Measurements from ENCODE around the gene RFT1.

Gene RFT1, protein sequence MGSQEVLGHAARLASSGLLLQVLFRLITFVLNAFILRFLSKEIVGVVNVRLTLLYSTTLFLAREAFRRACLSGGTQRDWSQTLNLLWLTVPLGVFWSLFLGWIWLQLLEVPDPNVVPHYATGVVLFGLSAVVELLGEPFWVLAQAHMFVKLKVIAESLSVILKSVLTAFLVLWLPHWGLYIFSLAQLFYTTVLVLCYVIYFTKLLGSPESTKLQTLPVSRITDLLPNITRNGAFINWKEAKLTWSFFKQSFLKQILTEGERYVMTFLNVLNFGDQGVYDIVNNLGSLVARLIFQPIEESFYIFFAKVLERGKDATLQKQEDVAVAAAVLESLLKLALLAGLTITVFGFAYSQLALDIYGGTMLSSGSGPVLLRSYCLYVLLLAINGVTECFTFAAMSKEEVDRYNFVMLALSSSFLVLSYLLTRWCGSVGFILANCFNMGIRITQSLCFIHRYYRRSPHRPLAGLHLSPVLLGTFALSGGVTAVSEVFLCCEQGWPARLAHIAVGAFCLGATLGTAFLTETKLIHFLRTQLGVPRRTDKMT

DNA sequence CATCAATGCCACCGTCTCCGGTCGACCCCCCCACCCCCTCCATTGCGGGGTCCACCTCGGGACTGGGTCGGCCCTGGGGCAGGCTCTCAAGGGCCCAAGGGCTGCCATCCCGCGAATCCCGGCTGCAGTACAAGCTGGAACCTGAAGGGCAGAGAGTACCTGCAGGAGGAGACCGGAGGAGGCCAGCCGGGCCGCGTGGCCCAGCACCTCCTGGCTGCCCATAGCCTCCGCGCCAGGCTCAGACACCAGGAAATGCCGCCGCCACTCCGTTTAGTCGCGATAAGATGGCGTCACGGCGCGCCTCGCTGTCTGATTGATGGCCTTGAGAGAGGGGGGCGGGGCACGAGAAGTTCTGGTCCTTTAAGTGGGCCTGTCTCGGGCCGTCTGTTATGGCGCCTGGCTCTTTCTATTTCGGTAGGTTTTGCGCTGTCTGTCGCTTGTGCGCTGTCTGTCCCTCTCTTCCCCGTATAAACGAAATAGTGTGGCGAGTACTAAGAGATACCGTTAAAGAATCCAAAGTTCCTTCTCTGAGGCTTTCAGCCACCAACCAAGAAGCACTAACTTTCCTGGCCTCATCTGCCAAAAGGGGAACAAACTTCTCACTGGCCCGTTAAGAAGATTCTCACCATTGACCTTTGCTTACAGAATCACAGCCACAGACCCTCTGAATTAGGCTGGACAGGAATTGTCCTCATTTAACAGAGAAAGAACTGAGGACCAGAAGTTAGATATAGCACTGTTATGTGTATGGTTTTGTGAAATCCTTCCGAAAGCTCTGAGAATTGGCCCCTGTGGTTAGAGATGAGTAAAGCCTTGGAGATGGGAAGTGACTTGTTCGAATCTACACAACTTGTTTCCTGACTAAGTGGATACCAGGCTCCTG, at the start of gene RFT1:
TSS of gene RFT1 (minus strand) at position 257 of the 883 bp plus-strand sequence. CDS start at position 222, 35 bp downstream.
- peak; percentile 54 for DNase-seq

GRCh38 chr3:53179580-53179979, 49.3 kb upstream of the RFT1 start:
- no peak for DNase-seq

DNA sequence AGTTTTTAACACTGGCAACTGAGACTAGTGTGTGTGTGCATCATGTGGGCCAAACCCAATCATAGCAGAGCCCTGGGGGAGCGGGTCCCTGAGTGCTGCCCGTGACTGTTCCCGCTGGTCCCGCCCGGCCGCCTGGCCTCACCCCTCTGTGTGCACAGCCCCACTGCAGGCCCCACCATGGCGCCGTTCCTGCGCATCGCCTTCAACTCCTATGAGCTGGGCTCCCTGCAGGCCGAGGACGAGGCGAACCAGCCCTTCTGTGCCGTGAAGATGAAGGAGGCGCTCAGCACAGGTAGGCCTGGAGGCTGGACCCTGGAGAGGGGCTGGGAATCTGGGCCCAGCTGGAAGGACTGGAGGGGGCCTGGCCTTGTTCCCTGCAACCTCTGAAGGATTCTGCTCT, 48.0 kb upstream of the RFT1 start:
- DNase-seq: no peak

DNA sequence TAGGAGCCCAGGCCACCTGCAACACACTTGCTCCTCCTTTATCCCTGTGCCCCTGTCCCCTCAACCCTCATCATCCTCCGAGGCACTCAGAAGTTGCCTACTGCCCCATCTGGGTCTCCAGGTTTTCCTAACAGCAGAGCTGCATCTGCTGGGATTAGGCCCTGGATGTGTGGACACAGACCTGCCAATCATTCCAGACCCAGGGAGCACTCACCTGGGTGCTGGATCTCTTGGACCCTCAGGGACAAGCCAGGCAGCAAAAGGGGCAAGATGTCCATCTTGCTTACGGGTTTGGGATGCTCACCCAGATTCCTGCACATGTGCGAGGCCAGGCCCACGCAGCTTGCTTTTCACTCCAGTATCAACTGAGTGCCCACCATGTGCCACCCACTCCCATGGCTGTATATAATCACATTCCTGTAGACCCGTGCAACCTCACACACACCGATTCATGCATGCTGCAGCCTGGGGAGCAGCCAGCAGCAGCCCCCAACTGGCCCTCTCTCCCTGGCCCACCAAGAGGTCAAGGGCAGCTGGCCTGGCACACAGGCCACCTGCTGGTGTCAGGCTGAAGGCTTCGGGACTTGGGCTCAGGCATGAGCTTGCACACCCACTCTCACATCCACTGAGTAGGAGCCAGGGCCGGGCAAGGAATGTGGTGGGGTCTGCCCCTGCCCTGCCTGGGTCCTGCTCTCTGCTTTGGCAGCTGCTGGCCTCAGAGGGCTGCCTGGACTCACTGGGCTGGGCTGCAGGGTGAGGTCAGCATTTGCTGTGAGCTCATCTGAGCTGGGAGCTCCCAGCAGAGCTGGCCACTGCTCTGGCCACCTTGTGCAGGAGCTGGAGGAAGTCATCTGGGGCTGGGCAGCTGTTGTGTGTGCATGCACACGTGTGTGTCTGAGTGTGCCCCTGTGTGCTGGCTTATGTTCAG, 45.6 kb upstream of the RFT1 start:
- no peak for DNase-seq

GRCh38 chr3:53174346-53175250, 44.4 kb upstream of the RFT1 start:
- no peak for DNase-seq

GRCh38 chr3:53173107-53173506, 42.9 kb upstream of the RFT1 start:
- DNase-seq: no peak

DNA sequence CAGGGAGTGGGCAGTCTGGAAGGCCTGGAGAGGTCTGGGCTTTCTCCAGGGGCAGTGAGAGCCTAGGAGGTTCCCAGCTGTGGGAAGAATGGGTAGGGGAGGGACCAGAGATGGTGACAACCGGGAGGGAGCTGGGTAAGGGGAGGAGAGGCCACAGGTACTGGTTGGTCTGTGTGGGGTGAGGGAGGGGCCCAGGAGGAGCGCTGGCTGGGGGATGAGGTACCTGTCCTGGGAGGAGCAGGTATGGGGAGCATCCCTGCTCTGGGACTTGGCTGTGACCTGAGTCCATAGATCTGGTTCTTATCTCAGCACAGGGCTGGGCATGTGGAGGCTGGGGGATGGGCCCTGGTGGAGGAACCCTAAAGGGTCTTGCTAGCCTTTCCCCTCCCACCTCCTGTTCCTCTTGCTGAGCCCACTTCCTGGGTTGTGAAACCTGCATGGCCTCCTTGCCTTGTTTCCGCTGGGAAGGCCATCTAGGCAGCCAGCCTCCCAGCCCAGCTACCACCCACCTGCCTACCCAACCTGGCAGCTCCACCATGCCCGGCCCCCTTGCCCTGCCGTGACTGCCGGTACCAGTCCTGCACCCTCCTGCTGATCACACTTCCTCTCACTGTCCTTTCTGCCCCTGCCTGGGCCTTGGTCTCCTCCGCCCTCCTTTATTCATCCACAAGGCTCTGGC, 41.7 kb upstream of the RFT1 start:
- no peak for DNase-seq

DNA sequence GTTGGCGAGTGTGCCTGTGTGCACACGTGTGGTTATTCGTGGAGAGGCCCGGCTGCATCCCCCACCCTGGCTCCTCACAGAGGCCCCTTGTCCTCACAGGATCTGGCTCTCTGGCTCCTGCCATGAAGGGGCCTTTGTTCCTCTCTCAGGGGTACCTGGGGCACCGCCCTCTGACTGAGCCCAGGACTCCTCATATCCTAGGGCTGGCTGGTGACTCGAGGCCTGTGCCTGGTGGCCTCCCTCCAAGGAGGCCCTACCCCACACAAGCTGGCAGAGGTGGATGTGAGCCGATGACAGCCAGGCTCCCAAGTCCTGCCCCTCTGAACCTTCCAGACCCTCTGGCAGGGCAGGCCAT, 40.8 kb upstream of the RFT1 start:
- DNase-seq: no peak

GRCh38 chr3:53170325-53171063, 40.3 kb upstream of the RFT1 start:
- DNase-seq: no peak

- no peak for DNase-seq
These were observed 39.6 kb upstream of the RFT1 start for GRCh38 chr3:53169832-53170324.

- no peak for DNase-seq
These were observed 39.0 kb upstream of the RFT1 start for GRCh38 chr3:53169045-53169831.

- no peak for DNase-seq
These were observed 38.1 kb upstream of the RFT1 start for GRCh38 chr3:53168175-53168923.

DNA sequence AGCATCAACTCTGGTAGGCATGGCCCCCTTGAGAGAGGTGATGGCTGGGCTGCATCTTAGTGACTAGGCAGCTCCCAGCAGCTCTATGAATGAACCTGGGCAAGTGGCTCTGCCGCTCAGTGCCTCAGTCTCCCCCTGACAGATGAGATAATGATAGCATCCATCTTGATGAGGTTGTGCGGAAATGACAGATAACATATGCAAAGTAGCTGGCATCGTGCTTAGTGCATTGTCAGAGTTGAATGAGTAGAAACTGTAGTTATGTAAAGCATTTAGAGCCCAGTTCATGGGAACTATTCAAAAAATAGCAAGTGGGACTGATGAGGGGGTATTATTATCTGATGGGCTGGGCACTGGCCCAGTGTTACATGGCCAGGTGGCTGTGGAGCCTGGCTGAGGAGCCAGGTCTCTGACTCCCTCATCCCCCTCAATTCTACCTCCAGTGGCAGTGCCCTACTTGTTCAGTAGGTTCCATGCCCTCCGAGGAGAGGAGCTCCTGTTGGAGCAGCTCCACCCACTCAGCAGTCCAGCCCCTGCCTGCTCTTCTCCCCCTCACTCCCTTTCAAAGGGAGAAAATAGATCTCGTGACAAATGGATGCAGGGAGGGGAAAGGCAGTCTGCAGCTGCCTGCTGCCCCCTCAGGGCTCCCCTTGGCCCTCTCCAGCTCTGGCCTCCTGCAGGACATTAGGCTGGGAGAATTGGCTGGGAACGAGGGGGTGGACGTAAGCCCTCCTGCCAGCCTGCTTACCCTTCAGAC, 37.4 kb upstream of the RFT1 start:
- no peak for DNase-seq

DNA sequence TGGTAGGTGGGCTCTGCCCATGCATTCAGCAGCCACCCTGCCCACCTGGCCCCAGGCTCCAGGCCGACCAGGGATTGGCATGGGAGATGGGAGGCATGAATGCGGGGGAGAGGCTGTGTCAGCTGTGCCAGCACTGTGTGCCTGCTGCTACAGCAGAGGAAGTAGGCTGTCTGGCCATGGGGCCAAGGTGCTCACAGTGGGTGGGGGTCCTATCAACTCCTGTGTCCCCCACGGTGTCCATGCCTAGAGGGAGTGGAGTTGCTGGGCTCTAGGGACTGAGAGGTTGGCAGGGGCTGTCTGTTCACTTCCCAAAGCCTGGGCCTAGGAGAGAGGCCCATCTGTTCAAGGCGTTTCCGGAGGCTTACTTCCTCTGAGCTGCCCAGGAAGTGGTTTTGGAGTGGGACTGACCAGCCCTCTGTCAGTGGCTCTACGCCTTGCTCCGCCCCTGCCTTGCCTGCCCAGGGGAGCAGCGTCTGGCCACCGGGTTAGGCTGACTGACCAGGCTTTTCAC, 36.6 kb upstream of the RFT1 start:
- DNase-seq: no peak

GRCh38 chr3:53166206-53166605, 36.0 kb upstream of the RFT1 start:
- no peak for DNase-seq

DNA sequence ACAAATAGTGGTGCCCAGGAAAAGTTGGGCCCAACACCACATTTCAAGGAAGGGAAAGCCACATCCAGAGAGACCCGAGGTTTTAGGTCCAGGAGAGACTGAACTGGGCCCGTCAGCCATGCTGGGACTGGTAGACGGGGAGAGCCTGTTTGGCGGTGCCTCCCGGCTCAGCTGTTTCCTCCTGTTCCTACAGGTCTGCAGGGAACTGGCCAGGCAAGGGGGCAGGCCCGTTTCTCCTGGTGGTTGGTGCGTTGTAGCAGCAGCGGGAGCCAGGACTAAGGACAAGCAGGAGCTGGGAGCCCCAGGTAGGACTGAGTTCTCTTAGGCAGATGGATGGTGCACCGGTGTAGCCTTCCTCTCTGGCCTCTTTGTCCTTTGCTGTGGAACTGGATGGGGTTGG, 34.7 kb upstream of the RFT1 start:
- DNase-seq: no peak

All from DMS153 (cell line).